ENCODE data around the gene POMGNT1.

DNA sequence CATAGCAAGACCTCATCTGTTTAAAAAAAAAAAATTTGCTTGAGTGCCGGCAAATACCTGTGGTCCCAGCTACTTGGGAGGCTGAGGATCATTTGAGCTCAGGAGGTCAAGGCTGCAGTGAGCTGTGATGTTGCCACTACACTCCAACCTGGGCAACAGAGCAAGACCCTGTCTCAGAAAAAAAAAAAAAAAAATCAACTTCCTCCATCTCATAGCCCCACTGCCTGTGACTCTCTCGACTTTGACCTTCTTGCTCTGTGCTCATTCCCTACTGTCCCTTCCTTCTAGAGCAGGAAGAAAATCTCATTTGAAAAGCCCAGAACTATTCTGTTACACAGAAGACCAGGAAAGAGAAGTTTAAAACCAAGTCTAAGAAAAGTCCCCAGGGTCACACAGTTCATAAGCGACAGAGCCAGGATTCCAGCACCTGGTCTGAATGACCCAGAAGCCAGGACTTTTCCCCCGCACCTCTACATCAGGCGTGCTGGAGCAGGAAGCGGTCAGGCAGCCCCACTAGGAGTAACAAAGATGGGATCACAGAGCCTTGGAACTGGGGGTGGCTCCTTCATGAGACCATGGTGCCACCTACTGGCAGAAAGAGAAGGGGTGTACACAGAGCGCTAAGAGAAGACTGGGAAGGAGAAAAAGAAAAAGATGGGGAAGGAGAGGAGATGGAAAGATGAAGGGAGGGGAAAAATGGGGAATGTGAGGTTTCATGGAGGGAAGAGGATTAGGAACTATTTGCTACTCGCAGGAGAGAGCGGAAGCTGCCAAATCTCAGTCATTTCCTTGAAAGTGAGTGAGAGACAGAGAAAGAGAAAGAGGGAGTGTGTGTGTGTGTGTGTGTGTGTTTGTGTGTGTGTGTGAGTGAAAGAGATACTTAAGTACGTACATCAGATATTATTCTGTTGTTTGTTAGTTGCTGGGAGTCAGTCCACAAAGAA is 18.8 kb downstream of the POMGNT1 start:
- peak; percentile 99 for TF ChIP-seq CTCF (conservative IDR thresholded peaks at IDR 0.05; ENCODE audit: low read length)
- TF ChIP-seq EZH2phosphoT487 (IDR thresholded peaks at IDR 0.05; ENCODE audit: borderline replicate concordance), result no peak

Data from Loucy (cell line).